Measurements from ENCODE around the gene FRAT1.
A peak's percentile ranks its signal among the peaks of the same experiment; 100 is the strongest.

Gene FRAT1

DNA sequence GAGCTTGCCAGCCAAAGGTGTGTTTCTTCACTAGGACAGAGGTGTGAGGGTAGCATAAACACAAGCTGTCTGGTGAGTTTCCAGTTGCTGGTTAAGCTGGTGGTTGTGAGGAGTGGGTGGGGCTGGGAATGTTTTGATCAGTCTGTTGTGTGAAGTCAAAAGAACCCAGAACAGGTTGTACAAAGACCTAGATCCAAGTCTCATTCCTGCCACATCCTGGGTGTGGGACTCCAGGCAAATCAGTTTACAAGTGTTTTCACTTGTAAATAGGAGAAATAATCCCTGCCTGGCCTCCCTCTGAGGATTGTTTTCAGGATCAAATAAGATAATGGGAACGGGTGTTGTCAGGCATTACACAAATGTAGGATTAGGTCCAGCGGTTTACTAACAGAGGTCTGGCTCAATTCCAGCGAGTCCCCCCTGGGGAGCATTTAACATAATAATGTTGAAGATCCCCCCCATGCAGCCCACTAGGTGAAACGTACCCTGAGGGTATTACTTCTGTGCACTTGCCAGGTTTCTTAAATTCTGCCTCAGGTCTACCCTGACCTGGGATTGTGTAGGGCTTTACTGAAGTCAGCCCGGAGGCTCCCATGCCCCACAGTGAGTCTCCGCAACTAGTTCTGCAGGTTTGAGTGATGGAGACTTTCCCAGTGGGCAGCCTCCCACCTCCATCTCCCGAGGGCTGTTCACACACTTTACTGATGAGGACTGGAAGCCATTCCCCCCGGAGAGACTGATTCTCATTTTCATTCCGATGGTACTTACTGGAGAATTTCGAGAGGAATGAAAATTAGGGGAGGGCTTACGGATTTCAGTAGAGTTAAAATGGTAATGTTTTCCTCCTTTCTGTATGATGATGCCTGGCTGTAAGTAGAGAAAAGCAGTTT is 18.1 kb downstream of the FRAT1 start (continued):
- TF ChIP-seq HOXD13 (CRISPR knock-in tag; IDR thresholded peaks at IDR 0.05; ENCODE audit: borderline replicate concordance) (no peak), ZBTB7A (tag by site-specific recombination; IDR thresholded peaks at IDR 0.05; ENCODE audit: low read depth) (no peak), ZNF449 (tag by site-specific recombination; IDR thresholded peaks at IDR 0.05) (peak; percentile 36), ZNF324 (tag by site-specific recombination; IDR thresholded peaks at IDR 0.05) (no peak), ZBTB17 (tag by site-specific recombination; IDR thresholded peaks at IDR 0.05) (peak; percentile 85), ZNF366 (tag by site-specific recombination; conservative IDR thresholded peaks at IDR 0.05) (0 out of 2 replicates have a peak, but pooled peaks have one; percentile 8), GFI1B (tag by site-specific recombination; IDR thresholded peaks at IDR 0.05) (no peak), ZNF146 (tag by site-specific recombination; IDR thresholded peaks at IDR 0.05) (no peak), ZNF707 (tag by site-specific recombination; IDR thresholded peaks at IDR 0.05) (no peak), ZNF514 (tag by site-specific recombination; IDR thresholded peaks at IDR 0.05) (no peak), ZNF391 (tag by site-specific recombination; IDR thresholded peaks at IDR 0.05; ENCODE audit: borderline replicate concordance, low read depth) (no peak), ZFP37 (tag by site-specific recombination; IDR thresholded peaks at IDR 0.05) (no peak), ZNF747 (tag by site-specific recombination; IDR thresholded peaks at IDR 0.05) (no peak), ZNF133 (tag by site-specific recombination; IDR thresholded peaks at IDR 0.05) (no peak), ZNF837 (tag by site-specific recombination; IDR thresholded peaks at IDR 0.05) (no peak), ZFP3 (tag by site-specific recombination; IDR thresholded peaks at IDR 0.05; ENCODE audit: low read depth) (no peak), ZNF660 (tag by site-specific recombination; IDR thresholded peaks at IDR 0.05) (0 out of 2 replicates have a peak, but pooled peaks have one; percentile 12), ZNF239 (tag by site-specific recombination; IDR thresholded peaks at IDR 0.05) (no peak), PRDM1 (tag by site-specific recombination; IDR thresholded peaks at IDR 0.05) (no peak), ZNF548 (tag by site-specific recombination; IDR thresholded peaks at IDR 0.05) (no peak), TCF7L2 (IDR thresholded peaks at IDR 0.05; ENCODE audit: borderline replicate concordance, low read depth, low read length) (no peak), ZNF776 (tag by site-specific recombination; IDR thresholded peaks at IDR 0.05; ENCODE audit: borderline replicate concordance) (no peak), ZNF530 (tag by site-specific recombination; IDR thresholded peaks at IDR 0.05; ENCODE audit: low read depth) (no peak), ZBTB26 (tag by site-specific recombination; optimal IDR thresholded peaks at IDR 0.05) (no peak), ZNF792 (tag by site-specific recombination; IDR thresholded peaks at IDR 0.05) (no peak), ZNF580 (tag by site-specific recombination; IDR thresholded peaks at IDR 0.05) (no peak), GLI4 (tag by site-specific recombination; IDR thresholded peaks at IDR 0.05) (no peak)
- TF ChIP-seq, protein P1, sequence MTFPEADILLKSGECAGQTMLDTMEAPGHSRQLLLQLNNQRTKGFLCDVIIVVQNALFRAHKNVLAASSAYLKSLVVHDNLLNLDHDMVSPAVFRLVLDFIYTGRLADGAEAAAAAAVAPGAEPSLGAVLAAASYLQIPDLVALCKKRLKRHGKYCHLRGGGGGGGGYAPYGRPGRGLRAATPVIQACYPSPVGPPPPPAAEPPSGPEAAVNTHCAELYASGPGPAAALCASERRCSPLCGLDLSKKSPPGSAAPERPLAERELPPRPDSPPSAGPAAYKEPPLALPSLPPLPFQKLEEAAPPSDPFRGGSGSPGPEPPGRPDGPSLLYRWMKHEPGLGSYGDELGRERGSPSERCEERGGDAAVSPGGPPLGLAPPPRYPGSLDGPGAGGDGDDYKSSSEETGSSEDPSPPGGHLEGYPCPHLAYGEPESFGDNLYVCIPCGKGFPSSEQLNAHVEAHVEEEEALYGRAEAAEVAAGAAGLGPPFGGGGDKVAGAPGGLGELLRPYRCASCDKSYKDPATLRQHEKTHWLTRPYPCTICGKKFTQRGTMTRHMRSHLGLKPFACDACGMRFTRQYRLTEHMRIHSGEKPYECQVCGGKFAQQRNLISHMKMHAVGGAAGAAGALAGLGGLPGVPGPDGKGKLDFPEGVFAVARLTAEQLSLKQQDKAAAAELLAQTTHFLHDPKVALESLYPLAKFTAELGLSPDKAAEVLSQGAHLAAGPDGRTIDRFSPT (tag by site-specific recombination; IDR thresholded peaks at IDR 0.05): no peak
- TF ChIP-seq, protein P2, sequence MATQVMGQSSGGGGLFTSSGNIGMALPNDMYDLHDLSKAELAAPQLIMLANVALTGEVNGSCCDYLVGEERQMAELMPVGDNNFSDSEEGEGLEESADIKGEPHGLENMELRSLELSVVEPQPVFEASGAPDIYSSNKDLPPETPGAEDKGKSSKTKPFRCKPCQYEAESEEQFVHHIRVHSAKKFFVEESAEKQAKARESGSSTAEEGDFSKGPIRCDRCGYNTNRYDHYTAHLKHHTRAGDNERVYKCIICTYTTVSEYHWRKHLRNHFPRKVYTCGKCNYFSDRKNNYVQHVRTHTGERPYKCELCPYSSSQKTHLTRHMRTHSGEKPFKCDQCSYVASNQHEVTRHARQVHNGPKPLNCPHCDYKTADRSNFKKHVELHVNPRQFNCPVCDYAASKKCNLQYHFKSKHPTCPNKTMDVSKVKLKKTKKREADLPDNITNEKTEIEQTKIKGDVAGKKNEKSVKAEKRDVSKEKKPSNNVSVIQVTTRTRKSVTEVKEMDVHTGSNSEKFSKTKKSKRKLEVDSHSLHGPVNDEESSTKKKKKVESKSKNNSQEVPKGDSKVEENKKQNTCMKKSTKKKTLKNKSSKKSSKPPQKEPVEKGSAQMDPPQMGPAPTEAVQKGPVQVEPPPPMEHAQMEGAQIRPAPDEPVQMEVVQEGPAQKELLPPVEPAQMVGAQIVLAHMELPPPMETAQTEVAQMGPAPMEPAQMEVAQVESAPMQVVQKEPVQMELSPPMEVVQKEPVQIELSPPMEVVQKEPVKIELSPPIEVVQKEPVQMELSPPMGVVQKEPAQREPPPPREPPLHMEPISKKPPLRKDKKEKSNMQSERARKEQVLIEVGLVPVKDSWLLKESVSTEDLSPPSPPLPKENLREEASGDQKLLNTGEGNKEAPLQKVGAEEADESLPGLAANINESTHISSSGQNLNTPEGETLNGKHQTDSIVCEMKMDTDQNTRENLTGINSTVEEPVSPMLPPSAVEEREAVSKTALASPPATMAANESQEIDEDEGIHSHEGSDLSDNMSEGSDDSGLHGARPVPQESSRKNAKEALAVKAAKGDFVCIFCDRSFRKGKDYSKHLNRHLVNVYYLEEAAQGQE (tag by site-specific recombination; IDR thresholded peaks at IDR 0.05): no peak
- TF ChIP-seq, protein P3, sequence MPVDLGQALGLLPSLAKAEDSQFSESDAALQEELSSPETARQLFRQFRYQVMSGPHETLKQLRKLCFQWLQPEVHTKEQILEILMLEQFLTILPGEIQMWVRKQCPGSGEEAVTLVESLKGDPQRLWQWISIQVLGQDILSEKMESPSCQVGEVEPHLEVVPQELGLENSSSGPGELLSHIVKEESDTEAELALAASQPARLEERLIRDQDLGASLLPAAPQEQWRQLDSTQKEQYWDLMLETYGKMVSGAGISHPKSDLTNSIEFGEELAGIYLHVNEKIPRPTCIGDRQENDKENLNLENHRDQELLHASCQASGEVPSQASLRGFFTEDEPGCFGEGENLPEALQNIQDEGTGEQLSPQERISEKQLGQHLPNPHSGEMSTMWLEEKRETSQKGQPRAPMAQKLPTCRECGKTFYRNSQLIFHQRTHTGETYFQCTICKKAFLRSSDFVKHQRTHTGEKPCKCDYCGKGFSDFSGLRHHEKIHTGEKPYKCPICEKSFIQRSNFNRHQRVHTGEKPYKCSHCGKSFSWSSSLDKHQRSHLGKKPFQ (tag by site-specific recombination; IDR thresholded peaks at IDR 0.05): no peak
